Uterus (tissue), 2 donors: ENCODE data around the gene SAFB.

Source experiments
- CTCF ChIP-seq, 4 experiments: fragments of 200-600 bp in 2 of 4; fragments of 450-650 bp in 2 of 4; sonication (generic) in 2 of 4; IDR thresholded peaks; one replicate each; pipeline ENCODE4 v1.5.1; 2016 to 2019; ENCODE audit warnings: antibody characterized with exemption in 4 of 4, mild to moderate bottlenecking in 2 of 4, moderate library complexity in 1 of 4
- POLR2A ChIP-seq, 2 donors: fragments of 450-650 bp; IDR thresholded peaks; one replicate each; pipeline ENCODE4 v1.6.1; 2016; ENCODE audit warnings: antibody characterized with exemption in 2 of 2, mild to moderate bottlenecking in 1 of 2, moderate library complexity in 1 of 2

- TF ChIP-seq CTCF (IDR thresholded peaks at IDR 0.05): no peak
- no peak for TF ChIP-seq POLR2A (IDR thresholded peaks at IDR 0.05)
Observed at GRCh38 chr19:5575590-5575989, 47.3 kb upstream of the SAFB start.
